OCI-LY7 (cell line): Measurements from ENCODE around the gene WLS.

Source experiments
- EZH2phosphoT487 ChIP-seq: fragments of 200-600 bp; sonication (generic); IDR thresholded peaks from 2 replicates; pipeline ENCODE4 v1.6.1; 2018; ENCODE audit warnings: low read depth, borderline replicate concordance, mild to moderate bottlenecking, mixed run types, antibody characterized with exemption, low read length, moderate library complexity, mixed read lengths
- TF ChIP-seq, protein P1 (sequence below): fragments of 200-600 bp; sonication (generic); conservative IDR thresholded peaks from 2 replicates; pipeline ENCODE4 v1.5.1; 2014; ENCODE audit warnings: mild to moderate bottlenecking, antibody characterized with exemption, low read length, moderate library complexity, mixed read lengths

DNA sequence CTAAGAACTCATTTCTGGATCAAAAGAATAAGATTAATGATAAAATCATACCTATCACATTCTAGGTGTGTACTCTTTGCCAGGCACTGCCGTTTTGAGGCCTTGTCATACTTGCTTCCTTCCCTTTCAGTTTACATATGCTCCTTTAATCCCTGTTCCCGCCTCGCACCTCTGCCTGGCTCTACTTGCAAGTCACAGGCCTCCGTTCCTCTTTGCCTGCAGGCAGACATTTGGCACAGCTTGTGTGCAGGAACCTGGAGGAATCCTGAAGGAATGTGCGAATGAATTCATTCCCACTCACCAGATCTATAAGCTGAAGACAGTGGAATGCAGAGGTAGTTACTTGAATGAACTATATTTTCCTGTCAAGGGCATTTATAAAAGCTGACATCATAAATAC lies 13.8 kb downstream of the WLS start:
- TF ChIP-seq, protein P1, sequence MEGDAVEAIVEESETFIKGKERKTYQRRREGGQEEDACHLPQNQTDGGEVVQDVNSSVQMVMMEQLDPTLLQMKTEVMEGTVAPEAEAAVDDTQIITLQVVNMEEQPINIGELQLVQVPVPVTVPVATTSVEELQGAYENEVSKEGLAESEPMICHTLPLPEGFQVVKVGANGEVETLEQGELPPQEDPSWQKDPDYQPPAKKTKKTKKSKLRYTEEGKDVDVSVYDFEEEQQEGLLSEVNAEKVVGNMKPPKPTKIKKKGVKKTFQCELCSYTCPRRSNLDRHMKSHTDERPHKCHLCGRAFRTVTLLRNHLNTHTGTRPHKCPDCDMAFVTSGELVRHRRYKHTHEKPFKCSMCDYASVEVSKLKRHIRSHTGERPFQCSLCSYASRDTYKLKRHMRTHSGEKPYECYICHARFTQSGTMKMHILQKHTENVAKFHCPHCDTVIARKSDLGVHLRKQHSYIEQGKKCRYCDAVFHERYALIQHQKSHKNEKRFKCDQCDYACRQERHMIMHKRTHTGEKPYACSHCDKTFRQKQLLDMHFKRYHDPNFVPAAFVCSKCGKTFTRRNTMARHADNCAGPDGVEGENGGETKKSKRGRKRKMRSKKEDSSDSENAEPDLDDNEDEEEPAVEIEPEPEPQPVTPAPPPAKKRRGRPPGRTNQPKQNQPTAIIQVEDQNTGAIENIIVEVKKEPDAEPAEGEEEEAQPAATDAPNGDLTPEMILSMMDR, result no peak
- no peak for TF ChIP-seq EZH2phosphoT487
